SK-N-SH (cell line): ENCODE results near the gene NFIA.

Source experiments
- CHD2 ChIP-seq: fragments of 150-350 bp; IDR thresholded peaks from 2 replicates; pipeline ENCODE4 v1.6.1; 2018; ENCODE audit warnings: low read length; ENCODE audit not compliant: partially characterized antibody
- EZH2phosphoT487 ChIP-seq: fragments of 200-600 bp; sonication (generic); IDR thresholded peaks from 2 replicates; pipeline ENCODE4 v1.6.1; 2017; ENCODE audit warnings: low read depth, mixed run types, mild to moderate bottlenecking, antibody characterized with exemption, moderate library complexity, borderline replicate concordance
- JUND ChIP-seq: IDR thresholded peaks from 2 replicates; pipeline ENCODE4 v1.4.0; 2012
- MXI1 ChIP-seq: IDR thresholded peaks from 2 replicates; pipeline ENCODE4 v1.6.1; 2012; ENCODE audit warnings: mild to moderate bottlenecking, low read depth, low read length, improper control_type of control experiment
- PBX3 ChIP-seq: IDR thresholded peaks from 2 replicates; pipeline ENCODE4; 2012
- POLR2AphosphoS5 ChIP-seq: IDR thresholded peaks from 2 replicates; pipeline ENCODE4 v1.6.1; 2012; ENCODE audit warnings: low read depth, low read length
- RAD21 ChIP-seq: IDR thresholded peaks from 2 replicates; pipeline ENCODE4 v1.6.1; 2012; ENCODE audit warnings: mild to moderate bottlenecking, low read length
- TAF1 ChIP-seq: IDR thresholded peaks from 2 replicates; pipeline ENCODE4 v1.6.1; 2012; ENCODE audit warnings: low read depth, mild to moderate bottlenecking, low read length, moderate library complexity, borderline replicate concordance
- USF1 ChIP-seq: IDR thresholded peaks from 2 replicates; pipeline ENCODE4 v1.4.0; 2012; ENCODE audit warnings: low read depth, borderline replicate concordance
- TF ChIP-seq, protein P1 (sequence below): fragments of 200-600 bp; sonication (generic); IDR thresholded peaks from 2 replicates; pipeline ENCODE4 v1.6.1; 2017; ENCODE audit warnings: antibody characterized with exemption, mild to moderate bottlenecking, moderate library complexity
- TF ChIP-seq, protein P2 (sequence below): fragments of 150-350 bp; IDR thresholded peaks from 2 replicates; pipeline ENCODE4 v1.6.1; 2017; ENCODE audit warnings: antibody characterized with exemption, low read length, low read depth, borderline replicate concordance

- TF ChIP-seq, protein P1, sequence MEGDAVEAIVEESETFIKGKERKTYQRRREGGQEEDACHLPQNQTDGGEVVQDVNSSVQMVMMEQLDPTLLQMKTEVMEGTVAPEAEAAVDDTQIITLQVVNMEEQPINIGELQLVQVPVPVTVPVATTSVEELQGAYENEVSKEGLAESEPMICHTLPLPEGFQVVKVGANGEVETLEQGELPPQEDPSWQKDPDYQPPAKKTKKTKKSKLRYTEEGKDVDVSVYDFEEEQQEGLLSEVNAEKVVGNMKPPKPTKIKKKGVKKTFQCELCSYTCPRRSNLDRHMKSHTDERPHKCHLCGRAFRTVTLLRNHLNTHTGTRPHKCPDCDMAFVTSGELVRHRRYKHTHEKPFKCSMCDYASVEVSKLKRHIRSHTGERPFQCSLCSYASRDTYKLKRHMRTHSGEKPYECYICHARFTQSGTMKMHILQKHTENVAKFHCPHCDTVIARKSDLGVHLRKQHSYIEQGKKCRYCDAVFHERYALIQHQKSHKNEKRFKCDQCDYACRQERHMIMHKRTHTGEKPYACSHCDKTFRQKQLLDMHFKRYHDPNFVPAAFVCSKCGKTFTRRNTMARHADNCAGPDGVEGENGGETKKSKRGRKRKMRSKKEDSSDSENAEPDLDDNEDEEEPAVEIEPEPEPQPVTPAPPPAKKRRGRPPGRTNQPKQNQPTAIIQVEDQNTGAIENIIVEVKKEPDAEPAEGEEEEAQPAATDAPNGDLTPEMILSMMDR: peak; percentile 60
- no peak for TF ChIP-seq POLR2AphosphoS5
- TF ChIP-seq USF1: no peak
- TF ChIP-seq, protein P2, sequence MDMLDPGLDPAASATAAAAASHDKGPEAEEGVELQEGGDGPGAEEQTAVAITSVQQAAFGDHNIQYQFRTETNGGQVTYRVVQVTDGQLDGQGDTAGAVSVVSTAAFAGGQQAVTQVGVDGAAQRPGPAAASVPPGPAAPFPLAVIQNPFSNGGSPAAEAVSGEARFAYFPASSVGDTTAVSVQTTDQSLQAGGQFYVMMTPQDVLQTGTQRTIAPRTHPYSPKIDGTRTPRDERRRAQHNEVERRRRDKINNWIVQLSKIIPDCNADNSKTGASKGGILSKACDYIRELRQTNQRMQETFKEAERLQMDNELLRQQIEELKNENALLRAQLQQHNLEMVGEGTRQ: no peak
- no peak for TF ChIP-seq EZH2phosphoT487
- TF ChIP-seq CHD2: peak; percentile 47
- TF ChIP-seq PBX3: no peak
- peak; percentile 35; the same call in 1 of the 2 replicates for TF ChIP-seq MXI1
- peak; percentile 14; the same call in 1 of the 2 replicates for TF ChIP-seq TAF1
- peak; percentile 41 for TF ChIP-seq RAD21
- no peak for TF ChIP-seq JUND
These were observed 2.4 kb upstream of the NFIA start for GRCh38 chr1:61079898-61080336.
